Body of pancreas (tissue), 4 donors: ENCODE measurements around the gene RAET1E. TPM values are rescaled to one million over a fixed set of nuclear protein-coding genes. Genes with fewer than 3 reads are reported as not detected.
"Not testable (repeated sequence)": the region's sequence is repeated elsewhere in the genome, so short reads cannot be mapped to it uniquely, and the experiment has no call there.

Experiments
- ATAC-seq: fragments of 150-250 bp; one replicate; pipeline ENCODE4 v1.9.1; 2016
- DNase-seq, 4 donors: peaks; one replicate each; pipeline ENCODE4 v3.0.0-alpha.2; 2019
- H3K27ac ChIP-seq, 4 donors: fragments of 200-600 bp; sonication (generic); 1 replicate in 3 of 4; 2 replicates in 1 of 4; pipeline versions ENCODE4 v1.5.1 to v1.6.1; 2016 to 2019; ENCODE audit warnings: mild to moderate bottlenecking in 1 of 4, mixed read lengths in 1 of 4, moderate library complexity in 1 of 4
- H3K27me3 ChIP-seq, 2 donors: fragments of 200-600 bp; sonication (generic); one replicate each; pipeline ENCODE4 v1.6.0; 2016; ENCODE audit warnings: mild to moderate bottlenecking in 1 of 2
- H3K36me3 ChIP-seq, 2 donors: fragments of 200-600 bp; sonication (generic); replicated peaks in 1 of 2; 2 replicates each; pipeline ENCODE4 v1.5.1; 2016; ENCODE audit warnings: low read depth in 2 of 2; ENCODE audit not compliant: insufficient read depth in 1 of 2
- H3K4me1 ChIP-seq: fragments of 200-600 bp; sonication (generic); one replicate; pipeline ENCODE4 v1.6.0; 2016
- H3K4me3 ChIP-seq, 2 donors: fragments of 200-600 bp; sonication (generic); 1 replicate in 1 of 2; 2 replicates in 1 of 2; pipeline ENCODE4 v1.5.1; 2016 to 2019
- H3K9me3 ChIP-seq, 3 donors: fragments of 200-600 bp; sonication (generic); 1 replicate in 2 of 3; 2 replicates in 1 of 3; pipeline ENCODE4 v1.5.1; 2016
- POLR2A ChIP-seq, 3 donors: fragments of 450-650 bp; IDR thresholded peaks; one replicate each; pipeline ENCODE4 v1.6.1; 2016; ENCODE audit warnings: antibody characterized with exemption in 3 of 3, mild to moderate bottlenecking in 2 of 3
- WGBS, 2 donors: methylation state at CpG; one replicate each; pipeline ENCODE4 v1.1.5; 2017; 5-methylcytosine and 5-hydroxymethylcytosine counted together
- intact Hi-C: fragments of 100-400 bp; cut with DNase I; formaldehyde crosslinking; loops from one replicate; pipeline ENCODE4 v1.15.1; 2023
- total RNA-seq, 2 donors: library from RNA; depleted of rRNA; stranded (reverse); fragments of >200 nt; gene quantifications; one replicate each; pipeline ENCODE4 v1.1.0, GENCODE V29; 2016
- TF ChIP-seq, protein P1 (sequence below), 7 experiments: fragments of 450-650 bp in 4 of 7; fragments of 200-600 bp in 3 of 7; sonication (generic) in 3 of 7; IDR thresholded peaks; one replicate each; pipeline ENCODE4 v1.5.1; 2016 to 2019; ENCODE audit warnings: antibody characterized with exemption in 7 of 7

Gene RAET1E
- total RNA-seq, 2 donors from 2014 or later: not detected

DNA sequence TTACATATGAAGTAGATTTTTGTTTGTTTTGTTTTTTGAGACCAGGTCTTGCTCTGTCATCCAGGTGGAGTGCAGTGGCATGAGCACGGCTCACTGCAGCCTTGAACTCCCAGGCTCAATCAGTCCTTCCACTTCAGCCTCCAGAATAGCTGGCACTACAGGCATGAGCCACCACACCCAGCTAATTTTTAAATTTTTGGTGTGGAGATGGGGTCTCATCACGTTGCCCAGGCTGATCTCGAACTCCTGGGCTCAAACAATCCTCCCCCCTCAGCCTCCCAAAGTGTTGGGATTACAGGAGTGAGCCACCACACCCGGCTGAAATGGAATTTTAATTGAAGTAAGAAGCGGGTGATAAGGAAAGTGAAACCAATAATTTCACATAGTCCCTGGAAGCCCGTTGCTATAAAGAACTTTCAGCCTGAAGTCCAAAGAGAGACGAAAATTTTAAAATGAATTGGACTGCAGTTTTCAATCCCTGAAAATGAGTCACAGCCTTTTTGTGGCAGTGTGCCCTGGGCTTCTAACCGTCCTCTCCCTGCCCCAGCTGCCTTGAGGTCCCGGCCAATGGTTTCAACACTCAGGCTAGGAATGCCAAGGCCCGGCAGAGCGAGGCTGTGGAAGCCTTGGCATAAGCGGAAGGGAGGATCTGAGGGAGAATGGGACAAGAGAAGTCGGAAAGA, 757 bp downstream of the RAET1E start:
- H3K9me3 ChIP-seq: no peaks in the 10 kb centered on the region
- DNase-seq (peak; percentile 46 to 77 (median 61)), ATAC-seq (peak; percentile 72)
- WGBS, 2 donors: 71% methylated on average over 13 of the region's 13 CpGs
- intact Hi-C loops: no loop called here
- peak overlapping the region in 2 of 4 donors; percentile 14 to 41 for H3K27ac ChIP-seq
- TF ChIP-seq POLR2A (IDR thresholded peaks at IDR 0.05): no peak
- TF ChIP-seq, protein P1, sequence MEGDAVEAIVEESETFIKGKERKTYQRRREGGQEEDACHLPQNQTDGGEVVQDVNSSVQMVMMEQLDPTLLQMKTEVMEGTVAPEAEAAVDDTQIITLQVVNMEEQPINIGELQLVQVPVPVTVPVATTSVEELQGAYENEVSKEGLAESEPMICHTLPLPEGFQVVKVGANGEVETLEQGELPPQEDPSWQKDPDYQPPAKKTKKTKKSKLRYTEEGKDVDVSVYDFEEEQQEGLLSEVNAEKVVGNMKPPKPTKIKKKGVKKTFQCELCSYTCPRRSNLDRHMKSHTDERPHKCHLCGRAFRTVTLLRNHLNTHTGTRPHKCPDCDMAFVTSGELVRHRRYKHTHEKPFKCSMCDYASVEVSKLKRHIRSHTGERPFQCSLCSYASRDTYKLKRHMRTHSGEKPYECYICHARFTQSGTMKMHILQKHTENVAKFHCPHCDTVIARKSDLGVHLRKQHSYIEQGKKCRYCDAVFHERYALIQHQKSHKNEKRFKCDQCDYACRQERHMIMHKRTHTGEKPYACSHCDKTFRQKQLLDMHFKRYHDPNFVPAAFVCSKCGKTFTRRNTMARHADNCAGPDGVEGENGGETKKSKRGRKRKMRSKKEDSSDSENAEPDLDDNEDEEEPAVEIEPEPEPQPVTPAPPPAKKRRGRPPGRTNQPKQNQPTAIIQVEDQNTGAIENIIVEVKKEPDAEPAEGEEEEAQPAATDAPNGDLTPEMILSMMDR (IDR thresholded peaks at IDR 0.05): no peak
- no peaks in the 10 kb centered on the region for H3K36me3 ChIP-seq
- H3K27me3 ChIP-seq: no peaks in the 10 kb centered on the region
- H3K4me3 ChIP-seq: no peak overlapping the region
- peaks cover 12% of the 10 kb centered on the region for H3K4me1 ChIP-seq

DNA sequence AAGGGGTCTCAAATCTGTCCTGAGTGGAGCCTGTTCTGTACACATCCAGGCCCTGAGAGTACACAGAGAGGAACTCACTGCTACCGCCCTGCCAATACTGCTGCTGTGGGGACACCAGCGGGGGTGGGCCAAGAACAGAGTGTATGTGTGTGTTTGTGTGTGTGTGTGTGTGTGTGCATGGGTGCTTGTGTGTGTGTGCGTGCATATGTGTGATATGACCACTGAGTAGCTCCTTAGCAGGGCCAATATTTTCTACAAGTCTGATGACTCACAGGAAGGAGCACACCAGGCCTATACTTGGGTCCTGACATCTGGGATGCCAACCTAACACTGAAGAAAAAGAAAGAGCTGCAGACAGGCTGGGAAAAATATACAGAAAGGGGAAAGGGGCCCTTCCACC, 1.4 kb downstream of the RAET1E start:
- no peak overlapping the region for H3K4me3 ChIP-seq
- H3K9me3 ChIP-seq: no peaks in the 10 kb centered on the region
- DNase-seq (no peak), ATAC-seq (no peak)
- H3K4me1 ChIP-seq: peaks cover 12% of the 10 kb centered on the region
- H3K27me3 ChIP-seq: no peaks in the 10 kb centered on the region
- WGBS, 2 donors: 75 to 79% methylated on average over 3 of the region's 3 CpGs
- no peaks in the 10 kb centered on the region for H3K36me3 ChIP-seq
- no peak for TF ChIP-seq POLR2A (IDR thresholded peaks at IDR 0.05)
- TF ChIP-seq, protein P1 (IDR thresholded peaks at IDR 0.05): no peak
- peak overlapping the region in 2 of 4 donors; percentile 14 to 41 for H3K27ac ChIP-seq
- intact Hi-C loops: no loop called here

DNA sequence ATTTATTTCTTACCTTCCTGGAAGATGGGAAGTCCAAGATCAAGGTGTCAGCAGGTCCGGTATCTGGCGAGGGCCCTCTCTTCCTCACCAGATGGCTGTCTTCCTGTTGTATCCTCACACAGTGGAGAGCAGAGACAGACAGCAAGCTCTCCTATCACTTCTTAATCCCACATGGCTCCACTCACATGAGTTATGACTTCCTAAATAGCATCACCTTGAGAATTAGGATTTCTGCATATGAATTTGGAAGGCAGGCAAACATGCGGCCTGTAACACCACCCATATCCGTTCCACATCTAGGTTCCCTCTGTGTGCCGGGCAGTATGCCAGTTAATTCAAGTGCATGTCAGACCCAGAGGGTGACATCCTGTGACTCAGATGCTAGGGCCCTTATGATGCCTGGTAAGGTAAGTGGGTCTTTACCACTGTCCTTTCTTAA, 2.1 kb downstream of the RAET1E start:
- WGBS, 2 donors: 45 to 47% methylated on average over 5 of the region's 5 CpGs
- DNase-seq (peak in 3 of 4 donors; percentile 25 to 42 (median 40)), ATAC-seq (peak; percentile 45)
- H3K4me3 ChIP-seq: no peak overlapping the region
- H3K9me3 ChIP-seq: no peaks in the 10 kb centered on the region
- H3K36me3 ChIP-seq: no peaks in the 10 kb centered on the region
- peak overlapping the region in 2 of 4 donors; percentile 7 to 40 for H3K27ac ChIP-seq
- intact Hi-C loops: no loop called here
- H3K4me1 ChIP-seq: peaks cover 12% of the 10 kb centered on the region
- no peak for TF ChIP-seq POLR2A (IDR thresholded peaks at IDR 0.05)
- no peaks in the 10 kb centered on the region for H3K27me3 ChIP-seq

DNA sequence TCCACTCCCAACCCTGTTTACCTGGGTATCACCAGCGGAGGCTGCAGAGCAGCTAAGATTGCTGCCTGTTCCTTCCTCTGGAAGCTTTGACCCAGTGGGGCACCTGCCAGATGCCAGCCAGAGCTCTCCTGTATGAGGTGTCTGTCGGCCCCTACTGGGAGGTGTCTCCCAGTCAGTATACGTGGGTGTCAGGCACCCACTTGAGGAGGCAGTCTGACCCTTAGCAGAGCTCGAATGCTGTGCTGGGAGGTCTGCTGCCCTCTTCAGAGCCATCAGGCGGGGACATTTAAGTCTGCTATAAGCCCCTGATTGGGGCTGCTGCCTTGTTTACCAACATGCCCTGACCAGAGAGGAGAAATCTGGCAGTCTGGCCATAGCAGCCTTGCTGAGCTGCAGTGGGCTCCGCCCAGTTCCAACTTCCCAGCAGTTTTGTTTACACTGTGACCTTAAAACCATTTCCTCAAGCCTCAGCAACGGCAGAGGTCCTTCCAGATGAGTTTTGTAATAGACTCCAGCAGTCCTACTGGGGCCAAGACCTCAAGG, 2.8 kb downstream of the RAET1E start:
- DNase-seq (peak; percentile 40 to 70 (median 68)), ATAC-seq (peak; percentile 78)
- intact Hi-C loops: no loop called here
- 14 to 44% methylated on average over 1 to 7 of the region's 7 CpGs for WGBS, 2 donors
- no peak overlapping the region for H3K4me3 ChIP-seq
- H3K4me1 ChIP-seq: peaks cover 12% of the 10 kb centered on the region
- H3K27me3 ChIP-seq: no peaks in the 10 kb centered on the region
- H3K27ac ChIP-seq: peak overlapping the region in 2 of 4 donors; percentile 7 to 40
- TF ChIP-seq, protein P1 (IDR thresholded peaks at IDR 0.05): no peak
- TF ChIP-seq POLR2A (IDR thresholded peaks at IDR 0.05): no peak
- no peaks in the 10 kb centered on the region for H3K9me3 ChIP-seq
- H3K36me3 ChIP-seq: no peaks in the 10 kb centered on the region

DNA sequence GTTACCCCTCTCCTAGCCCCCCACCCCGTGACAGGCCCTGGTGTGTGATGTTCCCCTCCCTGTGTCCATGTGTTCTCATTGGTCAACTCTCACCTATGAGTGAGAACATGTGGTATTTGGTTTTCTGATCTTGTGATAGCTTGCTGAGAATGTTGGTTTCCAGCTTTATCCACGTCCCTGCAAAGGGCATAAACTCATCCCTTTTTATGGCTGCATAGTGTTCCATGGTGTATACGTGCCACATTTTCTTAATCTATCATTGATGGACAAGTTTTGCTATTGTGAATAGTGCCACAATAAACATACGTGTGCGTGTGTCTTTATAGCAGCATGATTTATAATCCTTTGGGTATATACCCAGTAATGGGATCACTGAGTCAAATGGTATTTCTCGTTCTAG, 6.0 kb downstream of the RAET1E start:
- H3K27ac ChIP-seq, intact Hi-C loops, DNase-seq, H3K36me3 ChIP-seq, H3K9me3 ChIP-seq, ATAC-seq, H3K27me3 ChIP-seq, H3K4me3 ChIP-seq: not testable (repeated sequence)
- peaks cover 12% of the 10 kb centered on the region for H3K4me1 ChIP-seq
- WGBS, 2 donors: 76 to 87% methylated on average over 6 of the region's 6 CpGs
